BE2C (cell line): ENCODE results near the gene MGMT.

Experiments
- DNase-seq: peaks from one replicate; pipeline ENCODE4 v3.0.0-alpha.2; 2020
- H3K27me3 ChIP-seq: fragments of 250-450 bp; sonication (Bioruptor Pico); 2 replicates; pipeline ENCODE4 v1.5.1; 2020; ENCODE audit warnings: mild to moderate bottlenecking
- H3K36me3 ChIP-seq: fragments of 250-450 bp; sonication (Bioruptor Pico); 2 replicates; pipeline ENCODE4 v1.5.1; 2020; ENCODE audit warnings: mild to moderate bottlenecking
- H3K4me1 ChIP-seq: fragments of 250-450 bp; sonication (Bioruptor Pico); 2 replicates; pipeline ENCODE4 v1.5.1; 2020
- H3K4me3 ChIP-seq: 2 replicates; pipeline ENCODE4 v1.5.1; 2011; ENCODE audit warnings: low read depth, low read length
- H3K9me3 ChIP-seq: fragments of 250-450 bp; sonication (Bioruptor Pico); 2 replicates; pipeline ENCODE4 v1.5.1; 2020
- TF ChIP-seq, protein P1 (sequence below): IDR thresholded peaks from 2 replicates; pipeline ENCODE4 v1.5.1; 2012; ENCODE audit warnings: mild to moderate bottlenecking, low read depth, low read length

MGMT gene

DNA sequence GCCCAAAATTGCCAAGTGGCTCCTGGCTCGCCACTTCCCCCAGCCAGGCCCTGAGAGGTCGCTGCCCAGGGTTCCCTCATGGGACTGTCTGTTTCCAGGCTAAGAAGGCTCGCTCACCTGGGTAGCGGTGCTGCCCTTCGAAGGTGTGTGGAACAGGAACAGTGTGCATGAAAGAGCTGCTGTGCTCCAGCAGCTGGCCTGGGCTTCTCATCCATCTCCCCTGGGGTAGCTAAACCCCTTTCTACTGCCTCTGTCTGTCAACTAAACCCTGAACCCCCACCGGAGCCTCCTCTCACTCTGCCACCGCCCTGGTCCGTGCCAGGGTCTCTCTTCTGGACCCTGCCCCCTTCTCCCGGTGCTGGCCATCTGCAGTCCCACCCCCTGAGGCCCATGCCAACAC lies 344.2 kb downstream of the MGMT start:
- no peaks in the 10 kb centered on the region for H3K36me3 ChIP-seq
- no peaks in the 10 kb centered on the region for H3K9me3 ChIP-seq
- no peak overlapping the region for H3K4me3 ChIP-seq
- TF ChIP-seq, protein P1, sequence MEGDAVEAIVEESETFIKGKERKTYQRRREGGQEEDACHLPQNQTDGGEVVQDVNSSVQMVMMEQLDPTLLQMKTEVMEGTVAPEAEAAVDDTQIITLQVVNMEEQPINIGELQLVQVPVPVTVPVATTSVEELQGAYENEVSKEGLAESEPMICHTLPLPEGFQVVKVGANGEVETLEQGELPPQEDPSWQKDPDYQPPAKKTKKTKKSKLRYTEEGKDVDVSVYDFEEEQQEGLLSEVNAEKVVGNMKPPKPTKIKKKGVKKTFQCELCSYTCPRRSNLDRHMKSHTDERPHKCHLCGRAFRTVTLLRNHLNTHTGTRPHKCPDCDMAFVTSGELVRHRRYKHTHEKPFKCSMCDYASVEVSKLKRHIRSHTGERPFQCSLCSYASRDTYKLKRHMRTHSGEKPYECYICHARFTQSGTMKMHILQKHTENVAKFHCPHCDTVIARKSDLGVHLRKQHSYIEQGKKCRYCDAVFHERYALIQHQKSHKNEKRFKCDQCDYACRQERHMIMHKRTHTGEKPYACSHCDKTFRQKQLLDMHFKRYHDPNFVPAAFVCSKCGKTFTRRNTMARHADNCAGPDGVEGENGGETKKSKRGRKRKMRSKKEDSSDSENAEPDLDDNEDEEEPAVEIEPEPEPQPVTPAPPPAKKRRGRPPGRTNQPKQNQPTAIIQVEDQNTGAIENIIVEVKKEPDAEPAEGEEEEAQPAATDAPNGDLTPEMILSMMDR: no peak
- no peak for DNase-seq
- no peaks in the 10 kb centered on the region for H3K4me1 ChIP-seq
- no peaks in the 10 kb centered on the region for H3K27me3 ChIP-seq

DNA sequence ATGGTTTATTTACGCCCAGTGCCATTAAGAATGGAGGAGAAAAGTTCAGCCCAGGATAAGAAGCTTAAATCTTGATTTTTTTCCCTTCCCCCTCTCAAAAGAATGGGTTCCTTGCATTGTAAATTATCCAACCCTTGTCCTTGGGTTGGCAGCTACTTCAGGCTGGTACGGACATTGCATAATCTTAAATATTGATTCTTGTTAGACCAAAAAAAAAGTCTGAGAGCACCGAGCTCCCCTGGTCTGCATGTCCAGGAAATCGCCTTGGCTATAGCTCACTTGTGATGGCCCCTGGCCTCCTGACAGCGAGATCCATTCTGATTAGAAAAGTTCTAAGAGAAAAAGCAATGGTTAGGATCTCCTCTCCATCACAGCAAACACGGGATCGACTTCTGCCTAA lies 345.4 kb downstream of the MGMT start:
- TF ChIP-seq, protein P1: no peak
- H3K36me3 ChIP-seq: no peaks in the 10 kb centered on the region
- H3K27me3 ChIP-seq: no peaks in the 10 kb centered on the region
- no peaks in the 10 kb centered on the region for H3K4me1 ChIP-seq
- H3K4me3 ChIP-seq: no peak overlapping the region
- DNase-seq: no peak
- H3K9me3 ChIP-seq: no peaks in the 10 kb centered on the region

DNA sequence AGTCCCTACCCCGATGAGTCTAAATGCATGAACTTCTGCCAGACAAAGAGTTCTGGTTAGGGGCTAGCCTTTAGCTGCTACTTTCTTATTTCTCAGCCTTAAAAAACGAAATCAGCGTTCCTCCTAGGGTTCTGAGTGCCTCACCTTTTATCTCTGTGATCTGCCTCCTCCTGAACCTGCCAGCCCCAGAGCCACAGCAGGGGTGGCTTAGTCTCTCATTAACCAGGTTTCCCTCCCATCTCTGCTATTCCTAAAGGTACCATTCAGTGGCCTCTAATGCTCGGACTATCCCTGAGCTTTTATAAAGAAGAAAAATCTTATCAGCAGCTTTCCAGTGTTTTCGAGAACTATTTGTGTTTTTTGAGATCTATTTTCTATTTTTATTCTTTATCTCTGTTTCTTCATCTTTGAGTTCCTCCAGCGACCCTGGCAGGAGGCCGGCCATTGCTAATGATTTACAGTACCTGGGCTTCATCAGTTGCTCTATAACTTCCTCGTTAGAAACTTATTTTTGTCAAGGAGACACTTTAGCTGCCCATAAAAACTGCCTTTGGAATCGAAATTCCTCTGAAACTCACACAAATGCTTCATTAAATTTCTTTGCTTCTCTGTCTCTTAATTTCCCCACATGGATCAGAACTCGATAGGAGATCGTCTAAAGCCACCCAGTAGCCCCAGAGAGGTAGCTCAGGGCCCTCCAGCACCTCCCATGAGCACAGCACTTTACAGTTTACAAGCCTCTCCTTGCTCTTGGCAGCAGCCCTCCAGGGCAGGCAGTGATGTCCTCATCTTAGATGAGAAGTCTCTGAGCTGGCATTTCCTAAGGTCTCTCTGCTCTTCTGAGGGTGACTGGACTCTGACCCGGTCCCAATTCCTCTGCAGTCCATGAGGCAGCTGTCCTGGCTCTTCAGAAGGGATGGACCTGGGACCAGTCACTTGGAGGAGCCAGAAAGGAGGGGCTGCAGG lies 347.9 kb downstream of the MGMT start:
- no peaks in the 10 kb centered on the region for H3K9me3 ChIP-seq

DNA sequence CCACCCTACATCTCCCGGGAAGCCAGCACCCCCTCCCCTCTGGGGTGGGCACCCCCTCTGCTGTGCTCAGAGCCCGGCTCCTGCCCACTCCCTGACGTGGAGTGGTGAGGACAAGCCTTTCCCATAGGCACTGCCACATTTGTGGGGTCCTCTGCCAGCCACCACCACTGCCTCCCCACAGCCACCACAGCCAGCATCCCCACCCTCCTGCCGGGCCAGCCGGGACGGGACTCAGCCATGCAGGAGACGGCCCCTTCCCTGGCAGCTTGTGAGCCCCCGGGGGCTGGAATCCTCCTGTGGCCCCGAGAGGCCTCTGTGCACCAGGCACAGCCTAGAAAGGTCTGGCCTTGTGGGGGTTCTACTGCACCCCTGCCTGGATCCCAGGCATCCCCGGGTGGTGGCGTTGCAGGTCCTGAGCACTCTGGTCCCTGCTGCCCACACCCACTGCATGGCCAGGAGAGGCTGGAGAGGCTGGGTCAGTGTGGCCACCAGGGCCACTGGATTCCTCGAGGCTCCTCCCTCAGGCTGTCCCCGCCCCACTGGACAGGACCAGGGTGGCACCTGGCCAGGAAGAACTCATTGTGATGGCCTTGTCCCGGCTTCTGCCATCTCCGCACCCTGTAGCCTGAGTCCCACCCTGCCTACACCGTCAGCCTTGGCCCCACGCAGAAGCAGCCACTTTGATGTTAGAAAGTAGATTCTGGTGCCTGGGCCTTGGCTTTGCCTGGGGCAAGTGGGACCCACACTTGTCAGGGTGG lies 349.0 kb downstream of the MGMT start:
- no peaks in the 10 kb centered on the region for H3K9me3 ChIP-seq
- no peaks in the 10 kb centered on the region for H3K27me3 ChIP-seq
- no peaks in the 10 kb centered on the region for H3K36me3 ChIP-seq
- TF ChIP-seq, protein P1: no peak
- DNase-seq: no peak
- no peak overlapping the region for H3K4me3 ChIP-seq
- H3K4me1 ChIP-seq: no peaks in the 10 kb centered on the region

More for the DNA sequence above, 347.9 kb downstream of the MGMT start:
- Histone ChIP-seq H3K27me3 (no peaks in the 10 kb centered on the region), H3K36me3 (no peaks in the 10 kb centered on the region), H3K4me3 (no peak overlapping the region), H3K4me1 (no peaks in the 10 kb centered on the region)
- TF ChIP-seq, protein P1: no peak
- no peak for DNase-seq

DNA sequence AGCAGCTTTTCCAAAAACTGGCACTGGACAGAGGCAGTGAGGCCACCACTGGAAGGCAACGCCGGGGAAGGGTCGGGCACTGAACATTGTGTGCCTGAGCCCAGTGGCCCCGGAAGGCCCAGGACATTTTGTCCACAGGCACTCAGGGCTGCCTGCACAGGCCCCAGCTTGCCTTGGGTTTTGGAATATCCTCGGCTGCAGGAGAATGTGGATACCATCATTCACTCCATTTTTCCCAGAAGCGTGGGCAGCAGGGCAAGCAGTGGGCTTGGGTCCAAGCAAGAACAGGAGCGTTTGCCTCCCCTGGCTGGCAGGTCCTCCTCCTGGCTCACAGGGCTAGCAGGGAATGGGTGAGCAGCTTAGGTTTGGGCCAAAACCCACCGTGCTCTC lies 349.6 kb downstream of the MGMT start:
- Histone ChIP-seq H3K4me1 (no peaks in the 10 kb centered on the region), H3K4me3 (no peak overlapping the region), H3K36me3 (no peaks in the 10 kb centered on the region), H3K27me3 (no peaks in the 10 kb centered on the region), H3K9me3 (no peaks in the 10 kb centered on the region)
- DNase-seq: no peak
- TF ChIP-seq, protein P1: no peak
